Thoracic aorta (tissue), 2 donors: ENCODE results near the gene SP2. TPM values are rescaled to one million over a fixed set of nuclear protein-coding genes. Genes with fewer than 3 reads are reported as not detected.

Experiments used
- ATAC-seq: fragments of 150-250 bp; one replicate; pipeline ENCODE4 v1.8.0; 2017; ENCODE audit warnings: low read depth; ENCODE audit not compliant: insufficient number of reproducible peaks, low FRiP score
- DNase-seq: peaks from one replicate; pipeline ENCODE4 v3.0.0-alpha.2; 2020; ENCODE audit warnings: low spot score
- H3K27ac ChIP-seq, 2 donors: fragments of 200-600 bp; sonication (generic); 1 replicate in 1 of 2; 2 replicates in 1 of 2; pipeline ENCODE4 v1.5.1; 2016; ENCODE audit warnings: mild to moderate bottlenecking in 2 of 2, moderate library complexity in 2 of 2
- H3K27me3 ChIP-seq: fragments of 200-600 bp; sonication (generic); replicated peaks from 2 replicates; pipeline ENCODE4 v1.6.0; 2016; ENCODE audit warnings: mild to moderate bottlenecking; ENCODE audit not compliant: insufficient read depth
- H3K36me3 ChIP-seq: fragments of 200-600 bp; sonication (generic); one replicate; pipeline ENCODE4 v1.5.1; 2016
- H3K4me1 ChIP-seq, 2 donors: fragments of 200-600 bp; sonication (generic); 1 replicate in 1 of 2; 2 replicates in 1 of 2; pipeline versions ENCODE4 v1.5.1 to v1.6.0; 2016; ENCODE audit warnings: low read depth in 2 of 2, mild to moderate bottlenecking in 1 of 2; ENCODE audit not compliant: control insufficient read depth in 1 of 2
- H3K4me3 ChIP-seq: fragments of 200-600 bp; sonication (generic); 2 replicates; pipeline ENCODE4 v1.5.1; 2016; ENCODE audit warnings: mild to moderate bottlenecking
- H3K9me3 ChIP-seq: fragments of 200-600 bp; sonication (generic); 2 replicates; pipeline ENCODE4 v1.5.1; 2016
- total RNA-seq, 2 donors: library from RNA; depleted of rRNA; stranded (reverse); fragments of >200 nt; gene quantifications; one replicate each; pipeline versions ENCODE4 v1.1.0 to v1.2.3, GENCODE V29; 2016
- TF ChIP-seq, protein P1 (sequence below): fragments of 200-600 bp; sonication (generic); IDR thresholded peaks from one replicate; pipeline ENCODE4 v1.5.1; 2019; ENCODE audit warnings: antibody characterized with exemption

Gene SP2
- total RNA-seq, 2 donors from 2014 or later: 6.4 to 10.9 TPM

DNA sequence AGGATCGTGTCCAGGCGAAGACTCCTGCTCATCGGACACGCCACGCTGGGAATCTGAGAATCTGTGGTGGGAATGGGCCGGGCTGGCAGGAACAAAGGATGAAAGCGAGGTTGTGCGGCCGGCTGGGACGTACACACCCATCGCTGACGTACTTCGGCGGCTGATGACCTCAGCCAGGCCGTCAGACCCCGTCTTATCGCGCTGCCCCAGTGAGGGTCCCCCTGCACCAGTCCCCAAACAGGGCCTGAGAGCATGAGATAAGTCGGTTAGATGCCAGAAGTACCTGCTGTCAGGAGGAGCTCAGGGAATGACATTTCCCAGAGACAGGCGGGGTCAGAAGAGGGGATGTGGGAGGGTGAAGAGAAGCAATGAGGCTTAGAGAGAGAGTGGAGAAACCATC lies 29.1 kb upstream of the SP2 start:
- H3K4me3 ChIP-seq: no peak overlapping the region
- no peaks in the 10 kb centered on the region for H3K36me3 ChIP-seq
- peaks cover 7% of the 10 kb centered on the region in 2 donors for H3K4me1 ChIP-seq
- no peak overlapping the region for H3K27ac ChIP-seq
- ATAC-seq: no peak
- TF ChIP-seq, protein P1, sequence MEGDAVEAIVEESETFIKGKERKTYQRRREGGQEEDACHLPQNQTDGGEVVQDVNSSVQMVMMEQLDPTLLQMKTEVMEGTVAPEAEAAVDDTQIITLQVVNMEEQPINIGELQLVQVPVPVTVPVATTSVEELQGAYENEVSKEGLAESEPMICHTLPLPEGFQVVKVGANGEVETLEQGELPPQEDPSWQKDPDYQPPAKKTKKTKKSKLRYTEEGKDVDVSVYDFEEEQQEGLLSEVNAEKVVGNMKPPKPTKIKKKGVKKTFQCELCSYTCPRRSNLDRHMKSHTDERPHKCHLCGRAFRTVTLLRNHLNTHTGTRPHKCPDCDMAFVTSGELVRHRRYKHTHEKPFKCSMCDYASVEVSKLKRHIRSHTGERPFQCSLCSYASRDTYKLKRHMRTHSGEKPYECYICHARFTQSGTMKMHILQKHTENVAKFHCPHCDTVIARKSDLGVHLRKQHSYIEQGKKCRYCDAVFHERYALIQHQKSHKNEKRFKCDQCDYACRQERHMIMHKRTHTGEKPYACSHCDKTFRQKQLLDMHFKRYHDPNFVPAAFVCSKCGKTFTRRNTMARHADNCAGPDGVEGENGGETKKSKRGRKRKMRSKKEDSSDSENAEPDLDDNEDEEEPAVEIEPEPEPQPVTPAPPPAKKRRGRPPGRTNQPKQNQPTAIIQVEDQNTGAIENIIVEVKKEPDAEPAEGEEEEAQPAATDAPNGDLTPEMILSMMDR: no peak
- no peak for DNase-seq
- H3K27me3 ChIP-seq: no peaks in the 10 kb centered on the region
- no peaks in the 10 kb centered on the region for H3K9me3 ChIP-seq

DNA sequence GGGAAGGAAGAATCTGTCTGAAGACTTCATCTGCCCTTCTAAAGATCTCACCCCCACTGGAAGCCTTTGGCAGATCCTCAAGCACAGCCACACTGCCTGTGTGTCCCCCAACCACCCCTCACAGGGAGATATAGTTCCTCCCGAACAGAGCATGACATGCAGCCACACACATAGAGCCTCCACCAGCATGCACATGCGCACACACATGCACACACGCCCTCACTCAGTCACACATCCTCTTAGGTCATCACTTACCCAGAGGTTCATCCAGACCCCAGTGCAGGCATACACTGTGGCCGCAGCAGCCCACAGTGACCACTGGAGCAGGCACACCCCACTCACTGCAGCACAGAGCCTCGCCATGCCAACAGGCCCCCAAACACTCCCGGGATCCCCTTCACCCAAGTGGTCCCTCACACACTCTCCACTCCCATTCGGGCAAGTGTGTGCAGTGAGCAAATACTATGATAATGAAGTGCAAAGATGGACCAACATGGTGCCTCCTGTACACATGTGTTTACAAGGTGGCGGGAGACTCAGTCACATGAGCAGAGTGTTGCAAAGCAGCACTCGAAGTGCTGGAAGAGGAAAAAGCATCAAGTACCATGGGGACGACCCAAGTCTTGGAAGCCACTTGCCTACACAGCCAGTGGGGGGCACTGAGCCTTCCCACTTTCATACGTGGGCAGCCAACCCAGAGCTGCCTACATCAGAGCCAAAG lies 28.1 kb upstream of the SP2 start:
- H3K9me3 ChIP-seq: no peaks in the 10 kb centered on the region
- ATAC-seq (no peak), DNase-seq (no peak)
- H3K4me3 ChIP-seq: no peak overlapping the region
- TF ChIP-seq, protein P1: no peak
- H3K27me3 ChIP-seq: peaks cover 8% of the 10 kb centered on the region
- H3K4me1 ChIP-seq: peaks cover 2 to 3% of the 10 kb centered on the region in 2 donors
- no peak overlapping the region for H3K27ac ChIP-seq
- no peaks in the 10 kb centered on the region for H3K36me3 ChIP-seq

DNA sequence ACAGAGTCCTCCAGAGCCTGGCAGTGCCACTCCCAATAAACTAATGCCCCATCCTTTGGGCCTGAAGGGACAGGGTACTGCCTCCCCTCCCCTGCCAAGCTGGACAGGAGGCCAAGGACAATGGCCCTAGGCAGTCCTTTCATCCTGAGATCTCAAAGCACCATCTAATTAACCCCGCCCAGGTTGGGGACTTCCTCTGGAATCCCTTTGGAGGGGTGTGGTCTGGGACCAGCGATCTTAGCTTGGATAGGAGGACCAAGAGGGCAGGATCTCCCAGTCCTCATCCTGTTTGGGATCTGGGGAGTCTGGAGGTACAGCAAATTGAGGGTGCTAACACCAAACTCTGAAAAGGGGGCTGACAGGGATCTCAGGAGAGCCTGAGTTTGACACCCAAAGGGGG lies 26.9 kb upstream of the SP2 start:
- Histone ChIP-seq H3K27ac (no peak overlapping the region), H3K36me3 (no peaks in the 10 kb centered on the region), H3K27me3 (peaks cover 8% of the 10 kb centered on the region), H3K4me1 (no peaks in the 10 kb centered on the region), H3K4me3 (no peak overlapping the region), H3K9me3 (no peaks in the 10 kb centered on the region)
- ATAC-seq (no peak), DNase-seq (no peak)
- TF ChIP-seq, protein P1: no peak

DNA sequence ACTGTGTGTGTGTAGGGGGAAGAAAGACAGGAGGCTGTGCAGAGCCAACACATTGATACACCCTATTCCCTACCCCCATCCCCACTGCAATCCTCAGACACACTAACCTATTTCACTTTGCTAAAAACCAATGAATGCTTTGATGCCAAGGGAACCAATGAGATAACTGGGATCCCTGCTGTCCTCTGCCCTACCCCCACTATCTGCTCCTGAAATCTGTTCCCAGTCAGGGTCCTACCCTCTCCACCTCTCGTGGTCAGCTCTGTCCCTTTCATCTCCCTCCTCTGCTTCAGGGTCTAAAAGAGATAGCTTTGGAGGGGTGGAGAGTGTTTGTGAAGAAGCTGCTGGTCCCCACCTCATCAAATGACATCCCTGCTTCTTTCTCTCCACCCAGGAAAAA lies 26.0 kb upstream of the SP2 start:
- TF ChIP-seq, protein P1: no peak
- no peak overlapping the region for H3K4me3 ChIP-seq
- DNase-seq: no peak
- H3K9me3 ChIP-seq: no peaks in the 10 kb centered on the region
- no peak for ATAC-seq
- H3K27ac ChIP-seq: no peak overlapping the region
- H3K27me3 ChIP-seq: peaks cover 8% of the 10 kb centered on the region
- no peaks in the 10 kb centered on the region for H3K36me3 ChIP-seq
- no peaks in the 10 kb centered on the region for H3K4me1 ChIP-seq

DNA sequence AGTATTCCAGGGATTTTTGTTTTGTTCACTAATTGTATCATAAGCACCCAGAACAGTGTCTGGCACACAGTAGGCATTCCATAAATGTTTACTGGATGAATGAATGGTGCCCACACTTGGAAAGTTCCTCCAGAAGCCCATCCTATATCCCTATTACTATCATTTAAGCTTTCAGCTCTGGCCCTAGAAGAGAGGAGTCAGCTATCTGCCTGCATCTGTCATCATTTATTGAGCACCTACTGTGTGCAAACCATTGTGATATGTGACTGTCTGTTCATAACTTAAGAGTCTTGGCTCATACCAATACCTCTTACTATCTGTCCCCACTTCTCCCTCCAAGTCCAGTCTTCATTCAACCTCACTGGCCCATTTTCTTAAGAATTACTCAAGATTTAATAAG lies 25.0 kb upstream of the SP2 start:
- TF ChIP-seq, protein P1: no peak
- H3K27me3 ChIP-seq: peaks cover 8% of the 10 kb centered on the region
- no peak overlapping the region for H3K27ac ChIP-seq
- H3K36me3 ChIP-seq: no peaks in the 10 kb centered on the region
- no peaks in the 10 kb centered on the region for H3K9me3 ChIP-seq
- no peak overlapping the region for H3K4me3 ChIP-seq
- H3K4me1 ChIP-seq: no peaks in the 10 kb centered on the region
- DNase-seq: no peak
- ATAC-seq: no peak
